Parathyroid adenoma (tissue), 2 donors: ENCODE data around the gene EPHA6.
"Not testable (repeated sequence)": the region's sequence is repeated elsewhere in the genome, so short reads cannot be mapped to it uniquely, and the experiment has no call there.

ENCODE experiments used
- H2AFZ ChIP-seq: fragments of 300-600 bp; sonication (generic); one replicate; pipeline ENCODE4 v1.7.0; 2017; ENCODE audit warnings: antibody characterized with exemption, mild to moderate bottlenecking
- H3K27ac ChIP-seq: fragments of 300-600 bp; sonication (generic); one replicate; pipeline ENCODE4 v1.7.0; 2017
- H3K27me3 ChIP-seq: fragments of 300-600 bp; sonication (generic); one replicate; pipeline ENCODE4 v1.7.0; 2017; ENCODE audit warnings: low read length; ENCODE audit not compliant: control insufficient read depth, insufficient read depth
- H3K36me3 ChIP-seq: fragments of 300-600 bp; sonication (generic); one replicate; pipeline ENCODE4 v1.7.0; 2017; ENCODE audit warnings: low read length; ENCODE audit not compliant: control insufficient read depth, insufficient read depth
- H3K4me1 ChIP-seq: fragments of 300-600 bp; sonication (generic); one replicate; pipeline ENCODE4 v1.7.0; 2017; ENCODE audit warnings: control low read depth
- H3K4me2 ChIP-seq: fragments of 300-600 bp; sonication (generic); one replicate; pipeline ENCODE4 v1.7.0; 2017; ENCODE audit warnings: low read length
- H3K4me3 ChIP-seq: fragments of 300-600 bp; sonication (generic); one replicate; pipeline ENCODE4 v1.7.0; 2017; ENCODE audit warnings: low read depth, low read length
- H3K79me2 ChIP-seq: fragments of 300-600 bp; sonication (generic); one replicate; pipeline ENCODE4 v1.7.0; 2017; ENCODE audit warnings: control low read depth
- H3K9ac ChIP-seq: fragments of 300-600 bp; sonication (generic); one replicate; pipeline ENCODE4 v1.7.0; 2017; ENCODE audit warnings: mild to moderate bottlenecking
- H3K9me3 ChIP-seq: fragments of 300-600 bp; sonication (generic); one replicate; pipeline ENCODE4 v1.7.0; 2017; ENCODE audit warnings: low read length; ENCODE audit not compliant: control insufficient read depth
- TF ChIP-seq, protein P1 (sequence below): fragments of 300-600 bp; sonication (generic); IDR thresholded peaks from one replicate; pipeline ENCODE4 v1.7.0; 2017; ENCODE audit warnings: antibody characterized with exemption, mild to moderate bottlenecking
- donor health status: primary hyperparathyroidism.

The EPHA6 gene

GRCh38 chr3:97264180-97264579 is 449.8 kb downstream of the EPHA6 start:
- H3K9me3 ChIP-seq, result no peaks in the 10 kb centered on the region
- H2AFZ ChIP-seq, result no peak overlapping the region
- no peak overlapping the region for H3K4me2 ChIP-seq
- no peaks in the 10 kb centered on the region for H3K4me1 ChIP-seq
- TF ChIP-seq, protein P1, sequence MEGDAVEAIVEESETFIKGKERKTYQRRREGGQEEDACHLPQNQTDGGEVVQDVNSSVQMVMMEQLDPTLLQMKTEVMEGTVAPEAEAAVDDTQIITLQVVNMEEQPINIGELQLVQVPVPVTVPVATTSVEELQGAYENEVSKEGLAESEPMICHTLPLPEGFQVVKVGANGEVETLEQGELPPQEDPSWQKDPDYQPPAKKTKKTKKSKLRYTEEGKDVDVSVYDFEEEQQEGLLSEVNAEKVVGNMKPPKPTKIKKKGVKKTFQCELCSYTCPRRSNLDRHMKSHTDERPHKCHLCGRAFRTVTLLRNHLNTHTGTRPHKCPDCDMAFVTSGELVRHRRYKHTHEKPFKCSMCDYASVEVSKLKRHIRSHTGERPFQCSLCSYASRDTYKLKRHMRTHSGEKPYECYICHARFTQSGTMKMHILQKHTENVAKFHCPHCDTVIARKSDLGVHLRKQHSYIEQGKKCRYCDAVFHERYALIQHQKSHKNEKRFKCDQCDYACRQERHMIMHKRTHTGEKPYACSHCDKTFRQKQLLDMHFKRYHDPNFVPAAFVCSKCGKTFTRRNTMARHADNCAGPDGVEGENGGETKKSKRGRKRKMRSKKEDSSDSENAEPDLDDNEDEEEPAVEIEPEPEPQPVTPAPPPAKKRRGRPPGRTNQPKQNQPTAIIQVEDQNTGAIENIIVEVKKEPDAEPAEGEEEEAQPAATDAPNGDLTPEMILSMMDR, result no peak
- no peak overlapping the region for H3K27ac ChIP-seq
- no peak overlapping the region for H3K9ac ChIP-seq
- no peak overlapping the region for H3K4me3 ChIP-seq
- no peaks in the 10 kb centered on the region for H3K36me3 ChIP-seq
- H3K27me3 ChIP-seq, result no peaks in the 10 kb centered on the region
- no peaks in the 10 kb centered on the region for H3K79me2 ChIP-seq

GRCh38 chr3:97265237-97266005 is 451.0 kb downstream of the EPHA6 start:
- TF ChIP-seq, protein P1, result no peak
- no peak overlapping the region for H2AFZ ChIP-seq
- no peak overlapping the region for H3K4me3 ChIP-seq
- no peaks in the 10 kb centered on the region for H3K4me1 ChIP-seq
- H3K36me3 ChIP-seq, result no peaks in the 10 kb centered on the region
- no peak overlapping the region for H3K27ac ChIP-seq
- H3K9me3 ChIP-seq, result no peaks in the 10 kb centered on the region
- no peaks in the 10 kb centered on the region for H3K27me3 ChIP-seq
- H3K9ac ChIP-seq, result no peak overlapping the region
- H3K4me2 ChIP-seq, result no peak overlapping the region
- H3K79me2 ChIP-seq, result no peaks in the 10 kb centered on the region

- Histone ChIP-seq H3K27ac (no peak overlapping the region), H3K4me2 (no peak overlapping the region), H3K36me3 (no peaks in the 10 kb centered on the region), H2AFZ (no peak overlapping the region), H3K4me3 (no peak overlapping the region), H3K4me1 (no peaks in the 10 kb centered on the region), H3K27me3 (no peaks in the 10 kb centered on the region), H3K9ac (no peak overlapping the region), H3K9me3 (no peaks in the 10 kb centered on the region), H3K79me2 (no peaks in the 10 kb centered on the region)
- TF ChIP-seq, protein P1, result no peak
These were observed 454.8 kb downstream of the EPHA6 start for GRCh38 chr3:97269202-97269601.

DNA sequence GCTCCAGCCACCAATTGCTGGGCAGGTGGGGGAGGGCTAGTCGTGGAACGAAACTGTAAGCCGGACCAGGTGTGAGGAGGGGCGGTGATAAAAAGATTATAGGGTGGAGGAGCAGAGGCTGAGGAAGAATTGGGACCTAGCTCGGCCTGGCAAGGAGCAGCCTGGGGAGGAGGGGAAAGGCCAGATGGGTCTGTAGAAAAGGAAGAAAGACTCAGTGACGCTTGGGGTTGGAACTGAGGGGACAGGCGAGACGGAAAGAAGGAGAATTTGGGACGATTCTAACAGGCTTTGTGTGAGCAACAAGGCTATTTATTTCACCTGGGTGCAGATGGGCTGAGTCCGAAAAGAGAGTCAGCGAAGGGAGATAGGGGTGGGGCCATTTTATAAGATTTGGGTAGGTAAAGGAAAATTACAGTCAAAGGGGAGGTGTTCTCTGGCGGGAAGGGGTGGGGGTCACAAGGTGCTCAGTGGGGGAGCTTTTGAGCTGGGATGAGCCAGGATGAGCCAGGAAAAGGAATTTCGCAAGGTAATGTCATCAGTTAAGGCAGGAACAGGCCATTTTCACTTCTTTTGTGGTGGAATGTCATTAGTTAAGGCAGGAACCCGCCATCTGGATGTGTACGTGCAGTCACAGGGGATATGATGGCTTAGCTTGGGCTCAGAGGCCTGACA is 462.6 kb downstream of the EPHA6 start:
- not testable (repeated sequence) for H3K9me3 ChIP-seq, H2AFZ ChIP-seq, H3K79me2 ChIP-seq, H3K4me1 ChIP-seq, H3K27me3 ChIP-seq, H3K4me3 ChIP-seq, H3K36me3 ChIP-seq, H3K27ac ChIP-seq, H3K9ac ChIP-seq, H3K4me2 ChIP-seq

GRCh38 chr3:97277708-97278107 is 463.3 kb downstream of the EPHA6 start:
- Histone ChIP-seq H3K36me3 (no peaks in the 10 kb centered on the region), H3K4me2 (no peak overlapping the region), H2AFZ (no peak overlapping the region), H3K4me1 (no peaks in the 10 kb centered on the region), H3K4me3 (no peak overlapping the region), H3K27me3 (no peaks in the 10 kb centered on the region), H3K9me3 (no peaks in the 10 kb centered on the region), H3K27ac (no peak overlapping the region), H3K9ac (no peak overlapping the region), H3K79me2 (no peaks in the 10 kb centered on the region)
- TF ChIP-seq, protein P1, result no peak
